Loucy (cell line): ENCODE results near the gene TMEM203.

Experiments used
- H2AFZ ChIP-seq: fragments of 200-600 bp; sonication (generic); 2 replicates; pipeline ENCODE4 v1.6.0; 2016; ENCODE audit warnings: antibody characterized with exemption, mild to moderate bottlenecking, low read length, moderate library complexity
- H3F3A ChIP-seq: fragments of 200-600 bp; 2 replicates; pipeline ENCODE4 v1.6.0; 2016; ENCODE audit warnings: antibody characterized with exemption, low read depth, mild to moderate bottlenecking
- H3K27me3 ChIP-seq: fragments of 200-600 bp; sonication (generic); 2 replicates; pipeline ENCODE4 v1.6.1; 2014; ENCODE audit warnings: low read length, mild to moderate bottlenecking; ENCODE audit not compliant: insufficient read depth, poor library complexity, severe bottlenecking
- H3K36me3 ChIP-seq: fragments of 200-600 bp; sonication (generic); 2 replicates; pipeline ENCODE4 v1.6.1; 2016; ENCODE audit warnings: low read length; ENCODE audit not compliant: insufficient read depth
- H3K4me1 ChIP-seq: fragments of 200-600 bp; sonication (generic); 2 replicates; pipeline ENCODE4 v1.5.1; 2014; ENCODE audit warnings: low read length, mild to moderate bottlenecking; ENCODE audit not compliant: insufficient read depth, poor library complexity, severe bottlenecking
- H3K4me2 ChIP-seq: fragments of 200-600 bp; sonication (generic); 2 replicates; pipeline ENCODE4 v1.6.0; 2014; ENCODE audit warnings: antibody characterized with exemption, low read length, low read depth, mild to moderate bottlenecking; ENCODE audit not compliant: poor library complexity, severe bottlenecking
- H3K4me3 ChIP-seq: fragments of 200-600 bp; sonication (generic); 2 replicates; pipeline ENCODE4 v1.5.1; 2014; ENCODE audit warnings: low read length, mild to moderate bottlenecking, mixed read lengths; ENCODE audit not compliant: poor library complexity, severe bottlenecking
- H3K79me2 ChIP-seq: fragments of 200-600 bp; sonication (generic); 2 replicates; pipeline ENCODE4 v1.6.1; 2014; ENCODE audit warnings: low read length; ENCODE audit not compliant: insufficient read depth
- H3K9ac ChIP-seq: fragments of 200-600 bp; sonication (generic); 2 replicates; pipeline ENCODE4 v1.6.0; 2014; ENCODE audit warnings: mild to moderate bottlenecking, low read depth, low read length, moderate library complexity; ENCODE audit not compliant: poor library complexity, severe bottlenecking
- H3K9me2 ChIP-seq: fragments of 200-600 bp; sonication (generic); replicated peaks from 2 replicates; pipeline ENCODE4 v1.6.1; 2016; ENCODE audit warnings: low read depth, low read length, mixed read lengths
- H3K9me3 ChIP-seq: fragments of 200-600 bp; sonication (generic); 2 replicates; pipeline ENCODE4 v1.6.1; 2014; ENCODE audit warnings: mild to moderate bottlenecking, antibody characterized with exemption, low read length, low read depth; ENCODE audit not compliant: insufficient read depth
- H4K20me1 ChIP-seq: fragments of 200-600 bp; sonication (generic); 2 replicates; pipeline ENCODE4 v1.6.0; 2014; ENCODE audit warnings: antibody characterized with exemption, low read length, mild to moderate bottlenecking; ENCODE audit not compliant: insufficient read depth, poor library complexity, severe bottlenecking
- EZH2phosphoT487 ChIP-seq: fragments of 200-600 bp; IDR thresholded peaks from 2 replicates; pipeline ENCODE4 v1.6.1; 2018; ENCODE audit warnings: antibody characterized with exemption, mild to moderate bottlenecking, moderate library complexity, borderline replicate concordance
- TF ChIP-seq, protein P1 (sequence below): fragments of 200-600 bp; sonication (generic); conservative IDR thresholded peaks from 2 replicates; pipeline ENCODE4 v1.5.1; 2014; ENCODE audit warnings: mild to moderate bottlenecking, antibody characterized with exemption, low read length

TMEM203 gene

DNA sequence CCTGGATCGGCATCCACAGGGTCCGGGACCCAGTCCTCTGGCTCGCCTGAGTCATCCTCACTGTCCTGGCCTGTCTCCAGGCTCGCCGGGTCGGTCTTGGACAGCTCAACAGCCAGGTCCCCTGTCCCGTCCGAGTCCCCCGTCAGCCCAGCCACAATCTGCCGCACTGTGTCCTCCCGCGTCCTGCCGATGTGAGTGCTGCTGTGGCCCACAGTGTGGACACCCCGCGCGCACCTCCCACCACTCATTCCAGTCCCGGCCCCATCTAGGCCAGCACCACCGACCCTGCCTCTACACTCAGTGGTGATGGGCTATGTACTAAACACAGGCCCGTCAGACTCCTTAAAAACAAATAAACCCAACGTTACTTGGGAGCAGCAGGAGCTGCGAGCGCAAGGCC is 23.8 kb downstream of the TMEM203 start:
- no peaks in the 10 kb centered on the region for H3K27me3 ChIP-seq
- H3K9ac ChIP-seq: no peak overlapping the region
- H4K20me1 ChIP-seq: no peaks in the 10 kb centered on the region
- H3K79me2 ChIP-seq: peaks cover 16% of the 10 kb centered on the region; the same call in 1 of the 2 replicates
- no peak overlapping the region for H3K4me2 ChIP-seq
- no peaks in the 10 kb centered on the region for H3K9me3 ChIP-seq
- no peak for TF ChIP-seq EZH2phosphoT487
- H3K9me2 ChIP-seq: no peaks in the 10 kb centered on the region
- H3K4me1 ChIP-seq: no peaks in the 10 kb centered on the region
- peaks cover 23% of the 10 kb centered on the region; the same call in 1 of the 2 replicates for H3K36me3 ChIP-seq
- H3K4me3 ChIP-seq: no peak overlapping the region
- no peak overlapping the region for H2AFZ ChIP-seq
- H3F3A ChIP-seq: no peaks in the 10 kb centered on the region

DNA sequence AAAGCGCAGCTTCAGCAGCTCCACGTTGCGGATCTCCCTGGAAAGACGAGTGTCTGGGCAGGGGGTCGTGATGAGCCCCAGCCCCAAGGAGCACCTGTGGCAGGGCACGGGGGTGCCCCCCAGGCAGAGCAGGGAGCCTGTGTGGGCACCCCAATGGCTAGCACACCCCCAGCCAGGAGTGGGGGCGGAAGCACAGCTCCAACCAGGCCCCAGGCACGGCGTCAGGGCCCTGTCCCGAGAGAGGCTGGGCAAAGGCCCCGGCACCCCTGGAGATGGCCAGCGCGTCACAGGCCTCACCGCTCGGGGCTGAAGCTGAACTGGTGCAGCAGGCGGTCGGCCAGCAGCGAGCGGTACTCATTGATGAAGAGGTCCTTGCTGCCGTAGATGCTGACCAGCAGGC is 25.0 kb downstream of the TMEM203 start:
- no peak for TF ChIP-seq EZH2phosphoT487
- TF ChIP-seq, protein P1, sequence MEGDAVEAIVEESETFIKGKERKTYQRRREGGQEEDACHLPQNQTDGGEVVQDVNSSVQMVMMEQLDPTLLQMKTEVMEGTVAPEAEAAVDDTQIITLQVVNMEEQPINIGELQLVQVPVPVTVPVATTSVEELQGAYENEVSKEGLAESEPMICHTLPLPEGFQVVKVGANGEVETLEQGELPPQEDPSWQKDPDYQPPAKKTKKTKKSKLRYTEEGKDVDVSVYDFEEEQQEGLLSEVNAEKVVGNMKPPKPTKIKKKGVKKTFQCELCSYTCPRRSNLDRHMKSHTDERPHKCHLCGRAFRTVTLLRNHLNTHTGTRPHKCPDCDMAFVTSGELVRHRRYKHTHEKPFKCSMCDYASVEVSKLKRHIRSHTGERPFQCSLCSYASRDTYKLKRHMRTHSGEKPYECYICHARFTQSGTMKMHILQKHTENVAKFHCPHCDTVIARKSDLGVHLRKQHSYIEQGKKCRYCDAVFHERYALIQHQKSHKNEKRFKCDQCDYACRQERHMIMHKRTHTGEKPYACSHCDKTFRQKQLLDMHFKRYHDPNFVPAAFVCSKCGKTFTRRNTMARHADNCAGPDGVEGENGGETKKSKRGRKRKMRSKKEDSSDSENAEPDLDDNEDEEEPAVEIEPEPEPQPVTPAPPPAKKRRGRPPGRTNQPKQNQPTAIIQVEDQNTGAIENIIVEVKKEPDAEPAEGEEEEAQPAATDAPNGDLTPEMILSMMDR: no peak
- Histone ChIP-seq H3K79me2 (peaks cover 4% of the 10 kb centered on the region; the same call in 1 of the 2 replicates), H4K20me1 (no peaks in the 10 kb centered on the region), H3K9ac (no peak overlapping the region), H3K4me3 (no peak overlapping the region), H3K4me2 (no peak overlapping the region), H3K9me3 (no peaks in the 10 kb centered on the region), H2AFZ (no peak overlapping the region), H3K4me1 (no peaks in the 10 kb centered on the region), H3K27me3 (no peaks in the 10 kb centered on the region), H3K9me2 (no peaks in the 10 kb centered on the region), H3K36me3 (peaks cover 23% of the 10 kb centered on the region; the same call in 1 of the 2 replicates), H3F3A (no peaks in the 10 kb centered on the region)

DNA sequence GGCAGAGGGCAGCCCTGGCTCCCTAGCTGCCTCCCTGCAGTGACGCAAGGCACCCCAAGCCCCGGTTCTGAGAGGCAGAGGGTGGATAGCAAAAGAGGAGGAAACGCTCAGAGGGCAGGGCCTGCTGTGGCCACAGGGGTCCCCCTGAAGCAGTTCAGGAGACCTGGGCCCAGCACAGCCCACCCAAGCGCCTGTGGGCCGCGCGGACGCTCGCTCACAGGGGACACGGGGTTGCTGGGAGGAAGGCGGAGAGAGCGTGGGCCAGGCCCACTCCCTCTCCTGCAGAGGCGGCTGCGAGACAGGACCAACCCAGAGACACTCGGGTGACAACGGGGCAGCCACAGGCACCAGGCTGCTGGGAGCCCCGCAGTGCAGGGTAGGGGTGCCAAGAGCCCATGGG is 25.7 kb downstream of the TMEM203 start:
- no peak overlapping the region for H3K4me2 ChIP-seq

More for the DNA sequence above, 25.7 kb downstream of the TMEM203 start:
- no peaks in the 10 kb centered on the region for H3K4me1 ChIP-seq
- H3K9ac ChIP-seq: no peak overlapping the region
- H3K9me3 ChIP-seq: no peaks in the 10 kb centered on the region
- H2AFZ ChIP-seq: no peak overlapping the region
- H3K79me2 ChIP-seq: no peaks in the 10 kb centered on the region
- no peaks in the 10 kb centered on the region for H3F3A ChIP-seq
- TF ChIP-seq, protein P1: no peak
- no peak for TF ChIP-seq EZH2phosphoT487
- no peaks in the 10 kb centered on the region for H3K9me2 ChIP-seq
- H3K27me3 ChIP-seq: no peaks in the 10 kb centered on the region
- H4K20me1 ChIP-seq: no peaks in the 10 kb centered on the region
- no peak overlapping the region for H3K4me3 ChIP-seq
- peaks cover 23% of the 10 kb centered on the region; the same call in 1 of the 2 replicates for H3K36me3 ChIP-seq
